Activated CD4-positive, alpha-beta T cell treated with anti-CD3 and anti-CD28 coated beads for 24 hours (primary cell): ENCODE measurements around the gene SPTBN4.
"Not testable (repeated sequence)": the region's sequence is repeated elsewhere in the genome, so short reads cannot be mapped to it uniquely, and the experiment has no call there.

Experiments
- DNase-seq, 2 donors: peaks; one replicate each; pipeline ENCODE4 v3.0.0-alpha.2; 2020; ENCODE audit warnings: low read depth in 2 of 2

Gene SPTBN4

GRCh38 chr19:40528533-40529092 is 61.8 kb downstream of the SPTBN4 start:
- DNase-seq = no peak

DNA sequence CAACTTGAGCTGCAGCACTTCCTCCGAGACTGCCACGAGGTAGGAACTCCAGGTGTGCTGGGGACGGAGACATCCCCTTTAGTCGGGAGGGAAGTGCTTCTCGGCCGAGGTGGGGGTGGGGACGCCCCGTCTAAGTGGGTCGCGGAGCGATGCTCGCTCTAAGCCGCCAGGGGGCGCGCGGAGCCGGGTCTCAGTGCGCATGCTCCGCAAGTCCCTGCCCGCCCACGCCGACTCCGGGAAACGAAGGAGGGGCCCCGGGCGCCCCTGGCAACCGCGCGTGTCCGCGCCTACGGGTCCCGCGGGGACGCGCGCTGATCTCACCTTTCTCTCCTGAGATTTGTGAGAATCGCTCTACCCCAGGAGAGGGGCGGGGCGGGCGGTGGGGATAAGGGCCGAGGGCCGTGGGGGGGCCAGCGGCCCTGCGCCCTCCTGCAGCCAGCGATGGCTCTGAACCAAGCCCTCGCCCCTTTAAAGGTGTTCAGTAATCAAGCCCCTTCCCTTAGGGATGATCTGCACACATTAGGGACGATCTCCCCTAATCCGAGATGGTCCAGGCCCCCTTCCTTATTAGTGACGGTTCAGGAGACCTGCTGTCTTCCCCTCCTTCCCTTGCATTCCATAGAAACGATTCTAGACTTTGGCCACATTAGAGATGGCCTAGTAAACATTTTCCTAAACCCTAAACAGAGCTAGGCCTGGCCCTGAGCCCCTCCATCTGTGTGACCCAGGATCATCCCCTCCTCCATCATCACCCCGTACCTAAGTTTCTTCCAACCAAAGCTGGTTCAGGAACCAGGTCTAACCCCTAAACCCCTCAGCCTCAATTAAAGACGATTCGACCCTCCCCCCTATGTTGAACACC is 62.5 kb downstream of the SPTBN4 start:
- peak; percentile 83 to 86 for DNase-seq

DNA sequence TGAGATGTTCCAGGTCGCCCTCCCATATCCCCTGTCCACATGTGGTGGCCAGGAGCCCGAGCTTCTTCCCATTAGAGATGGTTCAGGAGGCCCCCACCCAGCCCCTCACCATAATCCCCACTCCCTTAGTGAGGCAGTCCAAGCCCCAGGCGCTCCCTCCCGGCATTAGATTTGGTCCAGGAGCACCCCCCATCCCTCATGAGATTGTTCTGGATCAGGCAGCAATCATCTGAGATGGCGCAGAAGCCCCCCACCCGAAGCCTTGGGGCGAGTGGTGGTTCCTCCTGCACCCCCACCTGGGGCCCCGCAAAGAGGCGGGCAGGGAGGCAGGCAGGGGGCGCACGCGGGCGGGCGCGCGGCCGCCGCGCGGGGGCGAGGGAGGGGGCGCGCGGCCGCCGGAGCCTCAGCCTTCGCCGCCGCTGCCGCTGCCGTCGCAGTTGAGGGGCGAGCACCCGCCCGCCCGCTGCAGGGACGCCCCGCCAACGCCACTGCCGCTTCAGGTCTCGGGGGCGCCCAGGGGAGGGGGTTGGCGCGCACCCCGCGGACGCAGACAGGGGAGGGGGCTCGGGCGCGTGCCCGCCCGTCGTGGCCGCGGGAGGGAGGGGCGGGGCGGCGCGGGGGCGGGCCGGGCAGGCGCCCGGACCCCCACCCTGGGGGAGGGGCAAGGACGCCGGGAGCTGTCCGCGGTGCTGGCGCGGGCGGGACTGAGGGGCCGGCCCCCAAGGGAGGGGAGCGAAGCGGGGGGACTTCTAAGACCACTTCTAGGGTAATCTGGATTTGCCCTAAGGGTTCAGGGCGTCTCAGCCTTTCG is 63.5 kb downstream of the SPTBN4 start:
- DNase-seq = no peak

DNA sequence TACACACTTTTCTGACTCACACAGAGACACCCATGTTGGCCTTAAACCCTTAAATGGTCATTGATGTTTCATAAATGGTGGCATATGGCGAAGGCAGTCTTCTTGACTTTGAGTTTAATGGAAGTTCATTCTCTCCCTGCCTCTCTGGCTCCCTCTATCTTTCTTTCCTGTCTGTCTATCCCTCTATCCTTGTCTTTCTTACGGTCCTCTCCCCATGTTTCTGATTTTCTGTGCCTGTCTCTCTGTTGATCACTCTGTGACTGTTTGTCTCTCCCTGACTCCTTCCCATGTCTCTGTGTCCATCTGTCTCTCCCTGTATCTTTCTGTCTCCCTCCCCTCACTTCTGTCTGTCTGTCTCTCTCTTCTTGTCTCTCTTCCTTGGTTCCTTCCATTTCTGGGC is 66.7 kb downstream of the SPTBN4 start:
- no peak for DNase-seq

- DNase-seq = no peak
Observed at GRCh38 chr19:40534148-40534547, 67.3 kb downstream of the SPTBN4 start.

- DNase-seq = no peak
Observed at GRCh38 chr19:40539070-40539469, 72.3 kb downstream of the SPTBN4 start.

DNA sequence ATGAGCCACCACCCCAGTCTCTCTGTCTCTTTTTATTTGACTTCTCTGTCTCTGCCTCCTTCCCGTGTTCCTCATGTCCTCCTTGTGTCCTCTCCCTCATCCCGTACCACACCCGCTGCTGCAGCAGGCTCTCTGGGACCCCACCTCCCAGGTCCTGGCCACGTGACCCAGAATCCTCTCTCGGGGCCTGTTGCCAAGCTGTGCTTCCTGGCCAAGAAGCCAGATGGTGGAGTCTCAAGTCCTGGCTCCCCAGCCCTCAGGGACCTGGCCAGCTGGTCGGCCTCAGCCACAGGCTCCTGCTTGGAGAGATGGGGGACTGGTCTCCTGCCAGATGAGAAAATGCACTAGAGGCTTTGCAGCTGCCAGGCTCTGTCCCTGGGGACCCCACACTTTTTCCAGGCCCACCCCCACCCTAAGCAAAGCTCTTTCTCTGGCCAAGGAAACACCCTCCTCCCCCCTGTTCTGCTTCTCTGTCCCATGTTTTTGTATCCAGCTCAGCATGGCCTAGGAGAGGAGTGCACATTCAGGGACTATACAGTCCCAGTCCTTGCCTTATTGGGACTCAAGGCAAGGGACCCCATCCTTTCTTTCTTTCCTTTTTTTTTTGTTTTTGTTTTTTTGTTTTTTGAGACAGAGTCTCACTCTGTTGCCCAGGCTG is 75.5 kb downstream of the SPTBN4 start:
- no peak for DNase-seq

DNA sequence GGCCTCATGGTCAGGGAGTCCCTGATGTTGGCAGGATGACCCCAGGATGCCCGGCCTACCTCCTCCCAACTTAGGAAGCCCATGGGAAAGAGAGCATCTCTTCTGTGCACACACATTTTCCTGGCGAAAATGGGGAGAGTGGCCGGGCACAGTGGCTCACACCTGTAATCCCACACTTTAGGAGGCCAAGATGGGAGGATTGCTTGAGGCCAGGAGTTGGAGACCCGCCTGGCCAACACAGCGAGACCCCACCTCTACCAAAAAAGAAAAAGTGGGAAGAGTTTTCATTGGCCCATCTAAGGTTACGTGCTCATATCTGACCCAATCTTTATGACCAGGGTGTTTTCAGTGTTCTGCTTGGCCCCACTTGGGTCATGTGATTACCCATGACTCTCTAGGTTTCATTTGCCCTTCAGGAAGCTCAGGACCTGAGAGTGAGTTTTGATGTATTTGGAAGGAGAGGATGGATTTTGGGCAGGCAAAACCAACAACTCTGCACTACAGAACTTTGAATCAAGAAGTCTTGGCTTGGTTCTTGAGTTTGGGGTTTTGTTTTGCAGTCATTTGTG is 76.3 kb downstream of the SPTBN4 start:
- no peak for DNase-seq

GRCh38 chr19:40546153-40546841 is 79.5 kb downstream of the SPTBN4 start:
- not testable (repeated sequence) for DNase-seq

DNA sequence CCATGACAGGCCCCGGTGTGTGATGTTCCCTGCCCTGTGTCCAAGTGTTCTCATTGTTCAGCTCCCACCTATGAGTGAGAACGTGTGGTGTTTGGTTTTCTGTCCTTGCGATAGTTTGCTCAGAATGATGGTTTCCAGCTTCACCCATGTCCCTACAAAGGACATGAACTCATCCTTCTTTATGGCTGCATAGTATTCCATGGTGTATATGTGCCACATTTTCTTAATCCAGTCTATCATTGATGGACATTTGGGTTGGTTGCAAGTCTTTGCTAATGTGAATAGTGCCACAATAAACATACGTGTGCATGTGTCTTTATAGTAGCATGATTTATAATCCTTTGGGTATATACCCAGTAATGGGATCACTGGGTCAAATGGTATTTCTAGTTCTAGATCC is 80.4 kb downstream of the SPTBN4 start:
- not testable (repeated sequence) for DNase-seq

GRCh38 chr19:40547836-40548235 is 81.0 kb downstream of the SPTBN4 start:
- no peak for DNase-seq

DNA sequence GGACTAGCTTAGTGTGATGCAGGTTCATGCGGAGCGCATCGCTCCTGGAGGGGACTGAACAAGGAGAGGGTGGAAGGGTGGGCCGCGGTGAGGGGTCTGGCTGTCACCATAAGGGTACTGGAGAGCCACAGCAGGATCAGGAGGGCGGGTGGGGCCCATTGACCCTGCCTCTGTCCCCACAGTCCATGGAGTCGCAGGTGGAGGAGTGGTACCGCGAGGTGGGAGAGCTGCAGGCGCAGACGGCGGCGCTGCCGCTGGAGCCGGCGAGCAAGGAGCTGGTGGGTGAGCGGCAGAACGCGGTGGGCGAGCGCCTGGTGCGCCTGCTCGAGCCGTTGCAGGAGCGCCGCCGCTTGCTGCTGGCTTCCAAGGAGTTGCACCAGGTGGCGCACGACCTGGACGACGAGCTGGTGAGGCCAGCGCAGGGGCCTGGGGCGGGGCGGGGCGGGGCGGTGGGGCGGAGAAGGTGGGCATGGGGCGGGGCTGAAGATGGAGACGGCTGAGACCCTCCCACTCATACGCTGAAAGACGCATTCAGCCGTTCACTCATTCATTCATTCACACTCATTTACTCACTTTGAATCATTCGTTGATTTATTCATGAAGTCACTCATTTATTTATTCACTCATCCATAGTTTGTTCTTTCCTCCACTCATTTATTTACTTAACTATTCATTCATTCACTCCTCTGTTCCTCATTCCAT is 82.4 kb downstream of the SPTBN4 start:
- peak; percentile 66 to 68 for DNase-seq

GRCh38 chr19:40550951-40551350 is 84.2 kb downstream of the SPTBN4 start:
- DNase-seq = no peak

DNA sequence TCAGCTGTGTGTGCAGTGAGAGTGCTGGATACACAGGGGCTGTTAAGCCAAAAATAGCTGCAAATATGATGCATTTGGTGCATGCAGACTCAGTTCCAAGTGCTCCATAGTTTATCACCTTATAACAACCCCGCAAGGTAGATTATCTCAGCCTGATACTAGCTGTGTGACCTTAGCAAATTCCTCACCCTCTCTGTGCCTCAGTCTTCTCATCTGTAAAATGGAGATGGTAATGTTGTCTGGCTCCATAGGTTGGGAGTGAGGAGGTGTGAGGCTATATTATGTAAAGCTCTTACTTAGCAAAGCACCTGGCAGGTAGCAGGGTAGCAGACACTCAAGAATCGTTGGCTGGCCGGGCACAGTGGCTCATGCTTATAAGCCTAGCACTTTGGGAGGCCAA is 86.0 kb downstream of the SPTBN4 start:
- DNase-seq = no peak

DNA sequence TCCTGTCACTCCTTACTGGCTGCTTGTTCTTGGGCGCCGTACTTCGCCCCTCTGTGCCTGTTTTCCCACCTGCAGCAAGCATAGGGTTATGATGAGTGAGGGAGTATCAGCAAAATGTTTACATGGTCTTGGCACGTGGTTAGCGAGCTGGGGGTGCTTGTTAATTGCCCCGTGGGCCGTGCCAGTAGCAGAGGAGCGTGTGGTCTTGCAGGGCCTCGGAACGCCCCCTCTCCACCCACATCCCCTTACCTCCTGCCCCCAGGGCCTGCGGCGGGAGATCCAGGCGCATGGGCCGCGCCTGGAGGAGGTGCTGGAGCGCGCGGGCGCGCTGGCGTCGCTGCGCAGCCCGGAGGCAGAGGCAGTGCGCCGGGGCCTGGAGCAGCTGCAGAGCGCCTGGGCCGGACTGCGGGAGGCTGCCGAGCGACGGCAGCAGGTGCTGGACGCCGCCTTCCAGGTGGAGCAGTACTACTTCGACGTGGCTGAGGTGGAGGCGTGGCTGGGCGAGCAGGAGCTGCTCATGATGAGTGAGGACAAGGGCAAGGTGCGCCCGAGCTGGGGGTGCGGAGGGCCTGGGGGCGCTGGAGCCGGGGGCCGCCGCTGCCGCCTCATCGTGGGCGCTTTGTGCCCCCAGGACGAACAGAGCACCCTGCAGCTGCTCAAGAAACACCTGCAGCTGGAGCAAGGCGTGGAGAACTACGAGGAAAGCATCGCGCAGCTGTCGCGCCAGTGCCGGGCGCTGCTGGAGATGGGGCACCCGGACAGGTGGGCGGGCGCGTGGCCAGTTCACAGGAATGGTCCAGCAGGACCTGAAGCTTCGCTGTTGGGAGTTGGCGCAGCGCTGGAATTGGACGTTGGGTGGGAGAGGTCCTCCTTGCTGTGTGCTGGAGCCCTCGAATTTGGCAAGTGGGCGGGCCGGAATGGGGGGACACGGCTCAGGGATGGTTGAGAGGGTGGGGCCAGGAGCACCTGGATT is 87.4 kb downstream of the SPTBN4 start:
- DNase-seq = no peak

GRCh38 chr19:40555978-40556689 is 89.3 kb downstream of the SPTBN4 start:
- no peak for DNase-seq

GRCh38 chr19:40556953-40557530 is 90.2 kb downstream of the SPTBN4 start:
- no peak for DNase-seq

- DNase-seq = no peak
Observed at GRCh38 chr19:40559394-40559793, 92.6 kb downstream of the SPTBN4 start.
